ENCODE measurements around the gene TUBGCP2.

Gene TUBGCP2

DNA sequence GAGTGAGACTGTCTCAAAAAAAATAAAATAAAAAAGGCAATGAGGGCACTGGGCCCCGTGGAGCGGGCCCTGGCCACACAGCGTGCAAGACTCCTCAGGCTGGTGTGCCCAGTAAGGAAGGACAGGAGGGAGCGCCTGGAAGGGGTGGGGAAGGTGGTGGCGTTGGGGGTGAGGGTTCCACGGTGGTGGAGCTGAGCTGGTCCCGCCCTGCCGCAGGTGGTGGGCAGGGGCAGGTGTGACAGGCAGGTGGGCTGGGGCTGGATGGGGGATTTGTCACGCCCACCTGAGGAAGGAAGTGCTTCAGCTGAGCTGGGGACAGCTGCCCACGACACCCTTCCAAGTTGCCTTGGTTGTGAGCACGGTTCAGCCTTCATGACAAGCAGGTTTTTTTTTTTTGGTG lies 37.7 kb upstream of the TUBGCP2 start:
- no peak overlapping the region for H3K4me3 ChIP-seq (ENCODE audit: low read depth, low read length)
- ChIA-PET CTCF (interaction anchor here (2.3 kb wide), 1 partner anchor 19 kb away, joined by 6 read pairs; no protein-coding TSS in a partner anchor), POLR2A (no interaction called here)
- TF ChIP-seq, protein P1, sequence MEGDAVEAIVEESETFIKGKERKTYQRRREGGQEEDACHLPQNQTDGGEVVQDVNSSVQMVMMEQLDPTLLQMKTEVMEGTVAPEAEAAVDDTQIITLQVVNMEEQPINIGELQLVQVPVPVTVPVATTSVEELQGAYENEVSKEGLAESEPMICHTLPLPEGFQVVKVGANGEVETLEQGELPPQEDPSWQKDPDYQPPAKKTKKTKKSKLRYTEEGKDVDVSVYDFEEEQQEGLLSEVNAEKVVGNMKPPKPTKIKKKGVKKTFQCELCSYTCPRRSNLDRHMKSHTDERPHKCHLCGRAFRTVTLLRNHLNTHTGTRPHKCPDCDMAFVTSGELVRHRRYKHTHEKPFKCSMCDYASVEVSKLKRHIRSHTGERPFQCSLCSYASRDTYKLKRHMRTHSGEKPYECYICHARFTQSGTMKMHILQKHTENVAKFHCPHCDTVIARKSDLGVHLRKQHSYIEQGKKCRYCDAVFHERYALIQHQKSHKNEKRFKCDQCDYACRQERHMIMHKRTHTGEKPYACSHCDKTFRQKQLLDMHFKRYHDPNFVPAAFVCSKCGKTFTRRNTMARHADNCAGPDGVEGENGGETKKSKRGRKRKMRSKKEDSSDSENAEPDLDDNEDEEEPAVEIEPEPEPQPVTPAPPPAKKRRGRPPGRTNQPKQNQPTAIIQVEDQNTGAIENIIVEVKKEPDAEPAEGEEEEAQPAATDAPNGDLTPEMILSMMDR (IDR thresholded peaks at IDR 0.05; ENCODE audit: insufficient read depth, low read length, missing control alignments): no peak
- DNase-seq (ENCODE audit: low read depth, low spot score): no peak

DNA sequence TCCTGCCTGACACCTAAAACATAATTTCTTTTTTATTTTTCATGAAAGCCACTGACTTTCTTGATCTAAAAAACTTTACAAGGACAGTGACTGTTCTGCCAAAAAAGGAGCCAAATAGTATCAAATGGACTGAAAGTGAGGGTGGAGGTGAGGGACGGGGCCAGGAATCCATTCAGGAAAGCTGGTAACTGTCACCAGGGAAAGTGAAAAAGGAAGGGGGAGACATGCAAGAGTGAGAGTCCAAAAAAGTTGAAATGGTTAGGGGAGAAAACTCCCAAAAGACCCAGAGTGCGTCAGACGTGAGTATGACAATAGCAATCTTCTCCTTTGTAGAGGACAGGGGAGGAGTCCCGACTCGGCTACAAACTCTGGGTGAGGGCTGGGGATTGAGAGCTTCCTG lies 35.6 kb upstream of the TUBGCP2 start:
- ChIA-PET CTCF (interaction anchor here (1.2 to 3.0 kb wide), 2 partner anchors 11 to 15 kb away, joined by 3 to 15 read pairs; no protein-coding TSS in a partner anchor), POLR2A (no interaction called here)
- H3K4me3 ChIP-seq (ENCODE audit: low read depth, low read length): no peak overlapping the region
- TF ChIP-seq, protein P1 (IDR thresholded peaks at IDR 0.05; ENCODE audit: insufficient read depth, low read length, missing control alignments): no peak
- DNase-seq (ENCODE audit: low read depth, low spot score): no peak

DNA sequence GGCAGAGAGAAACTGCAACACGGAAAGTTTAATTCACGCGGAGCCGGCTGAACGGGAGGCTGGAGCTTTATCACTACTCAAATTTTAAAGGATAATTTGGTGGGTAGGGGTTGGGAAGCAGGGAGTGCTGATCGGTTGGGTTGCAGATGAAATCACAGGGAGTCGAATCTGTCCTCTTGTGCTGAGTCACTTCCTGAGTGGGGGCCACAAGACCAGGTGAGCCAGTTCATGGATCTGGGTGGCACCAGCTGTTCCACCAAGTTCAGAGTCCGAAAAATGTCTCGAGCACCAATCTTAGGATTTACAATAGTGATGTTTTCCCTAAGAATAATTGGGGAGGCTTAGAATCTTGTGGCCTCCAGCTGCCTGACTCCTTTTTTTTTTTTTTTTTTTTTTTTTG lies 34.9 kb upstream of the TUBGCP2 start:
- no peak for DNase-seq (ENCODE audit: low read depth, low spot score)
- TF ChIP-seq, protein P1 (IDR thresholded peaks at IDR 0.05; ENCODE audit: insufficient read depth, low read length, missing control alignments): no peak
- ChIA-PET CTCF (interaction anchor here (1.0 to 3.0 kb wide), 3 partner anchors 11 to 27 kb away, joined by 3 to 15 read pairs (median 3); no protein-coding TSS in a partner anchor), POLR2A (no interaction called here)
- no peak overlapping the region for H3K4me3 ChIP-seq (ENCODE audit: low read depth, low read length)

DNA sequence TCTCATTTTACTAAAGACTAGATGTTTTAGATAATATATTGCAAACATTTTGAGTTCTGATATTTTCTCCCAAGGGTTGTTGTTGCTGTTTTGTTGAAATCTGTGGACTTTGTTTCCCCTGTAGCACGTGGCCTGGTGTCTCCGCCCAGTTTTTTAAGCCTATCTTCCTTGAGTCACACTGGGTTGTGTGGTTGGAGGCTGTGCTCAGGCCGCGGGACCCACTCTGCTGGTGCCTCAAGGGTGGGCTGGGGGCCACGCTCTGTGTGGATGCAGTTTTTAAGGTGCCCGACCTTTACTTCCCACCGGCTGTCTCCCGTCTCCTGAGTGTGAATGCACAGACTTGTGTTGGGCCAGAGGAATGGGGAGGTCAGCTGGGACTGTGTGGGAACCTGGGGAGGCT lies 34.3 kb upstream of the TUBGCP2 start:
- H3K4me3 ChIP-seq (ENCODE audit: low read depth, low read length): no peak overlapping the region
- CTCF ChIA-PET: interaction anchor here (0.7 to 3.0 kb wide), 3 partner anchors 13 to 28 kb away, joined by 3 to 15 read pairs (median 3); no protein-coding TSS in a partner anchor
- POLR2A ChIA-PET: no interaction called here
- no peak for DNase-seq (ENCODE audit: low read depth, low spot score)
- TF ChIP-seq, protein P1 (IDR thresholded peaks at IDR 0.05; ENCODE audit: insufficient read depth, low read length, missing control alignments): no peak

DNA sequence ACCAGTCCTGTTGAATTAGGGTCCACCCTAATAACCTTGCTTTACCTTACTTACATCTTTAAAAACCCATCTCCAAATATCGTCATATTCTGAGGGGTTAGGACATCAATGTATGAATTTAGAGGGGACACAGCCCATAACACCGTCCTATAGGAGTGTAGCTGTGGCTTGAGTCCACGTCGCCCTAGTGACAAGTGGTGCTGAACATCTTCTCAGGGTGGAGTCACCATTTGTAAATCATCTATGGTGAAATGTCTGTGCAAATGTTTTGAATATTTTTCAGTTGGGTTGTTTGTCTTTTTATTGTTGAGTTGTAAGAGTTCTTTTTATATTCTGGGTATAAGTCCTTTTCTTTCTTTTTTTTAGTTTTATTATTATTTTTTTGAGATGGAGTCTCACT lies 33.3 kb upstream of the TUBGCP2 start:
- POLR2A ChIA-PET: no interaction called here
- TF ChIP-seq, protein P1 (IDR thresholded peaks at IDR 0.05; ENCODE audit: insufficient read depth, low read length, missing control alignments): no peak
- CTCF ChIA-PET: interaction anchor here (0.7 kb wide), 1 partner anchor 12 kb away, joined by 3 read pairs; no protein-coding TSS in a partner anchor

DNA sequence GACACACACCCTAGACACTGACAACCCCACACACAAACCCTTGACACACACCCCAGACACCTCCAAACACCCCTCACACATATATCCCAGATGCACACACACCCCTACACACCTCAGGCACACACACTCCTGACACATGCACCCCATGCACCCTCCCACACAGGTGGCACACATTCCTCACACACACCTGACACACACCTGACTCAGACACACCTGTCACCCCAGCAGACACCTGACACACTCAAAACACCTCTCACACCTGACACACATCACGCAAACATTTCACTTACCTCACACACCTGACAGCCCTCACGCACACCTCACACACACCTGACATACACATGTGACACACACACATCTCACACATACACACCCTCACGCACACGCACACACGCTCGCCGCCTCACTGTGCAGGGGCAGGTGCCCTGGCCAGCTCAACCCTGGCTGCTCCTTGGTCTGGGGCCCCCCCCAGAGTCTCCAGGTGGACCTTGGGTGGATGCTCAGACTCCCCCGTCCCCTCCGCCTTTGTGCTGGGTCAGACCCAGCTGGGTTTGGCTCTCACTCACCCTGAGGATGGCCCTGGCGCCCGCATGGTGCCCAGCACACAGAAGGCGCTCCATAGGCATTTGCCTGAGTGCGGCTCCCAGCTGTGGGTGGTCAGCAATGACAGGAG lies 31.2 kb upstream of the TUBGCP2 start:
- ChIA-PET CTCF (interaction anchor here (2.1 kb wide), 1 partner anchor 10 kb away, joined by 16 read pairs; no protein-coding TSS in a partner anchor), POLR2A (no interaction called here)
- no peak overlapping the region for H3K4me3 ChIP-seq (ENCODE audit: low read depth, low read length)
- TF ChIP-seq, protein P1 (IDR thresholded peaks at IDR 0.05; ENCODE audit: insufficient read depth, low read length, missing control alignments): no peak
- no peak for DNase-seq (ENCODE audit: low read depth, low spot score)

More for the DNA sequence above, 33.3 kb upstream of the TUBGCP2 start:
- no peak overlapping the region for H3K4me3 ChIP-seq (ENCODE audit: low read depth, low read length)
- DNase-seq (ENCODE audit: low read depth, low spot score): no peak

Measured in AG04449 (cell line).